ENCODE data around the gene ETNK2.

ETNK2 gene

DNA sequence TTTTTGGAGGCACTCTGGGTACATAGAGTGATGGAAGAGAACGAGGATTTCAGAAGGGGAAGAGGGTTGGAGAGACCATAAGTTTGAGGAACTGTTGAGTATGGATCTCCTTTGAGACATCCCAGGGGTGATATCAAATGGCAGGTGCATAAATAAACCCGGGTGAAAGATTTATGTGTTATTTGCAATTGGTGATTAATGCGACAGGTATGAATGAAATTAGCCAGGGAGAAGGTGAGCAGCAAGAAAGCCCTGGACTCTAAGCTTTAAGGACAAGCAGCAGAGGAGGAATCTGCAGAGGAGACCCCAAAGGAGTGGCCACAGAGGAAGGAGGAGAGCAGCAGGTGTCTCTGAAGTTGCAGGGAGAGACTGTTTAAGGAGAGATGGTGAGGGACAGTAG is 23.1 kb upstream of the ETNK2 start:
- no peak for DNase-seq

DNA sequence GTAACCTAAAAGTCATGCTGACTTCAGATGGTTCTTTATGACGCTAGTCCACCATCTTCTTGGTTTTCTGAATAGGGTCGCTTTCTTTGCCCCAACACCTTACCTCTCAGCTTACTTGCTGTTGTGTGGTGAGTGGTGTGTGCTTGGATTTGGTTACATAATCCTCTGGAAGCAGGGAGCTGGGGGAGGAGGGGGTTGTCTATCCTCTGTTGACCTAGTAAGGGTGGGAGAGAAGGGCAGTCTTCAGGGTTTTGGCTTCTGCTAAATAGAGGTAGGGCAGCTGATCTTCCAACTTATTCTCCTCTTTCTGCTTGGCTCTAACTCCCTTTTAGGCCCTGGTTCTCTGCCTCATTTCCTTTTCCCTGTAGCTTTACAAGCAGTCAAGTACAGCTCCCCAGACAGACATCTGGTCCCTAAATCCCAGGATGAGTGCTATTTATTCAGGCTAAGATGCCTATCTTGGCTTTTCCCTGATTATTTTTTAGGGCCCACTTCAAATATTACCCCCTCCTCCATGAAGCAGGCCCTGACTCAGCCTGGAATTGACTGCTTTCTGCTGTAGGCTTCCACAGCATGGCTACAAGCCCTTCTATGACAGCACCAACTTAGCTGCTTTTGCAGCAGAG is 20.7 kb upstream of the ETNK2 start:
- no peak for DNase-seq

DNA sequence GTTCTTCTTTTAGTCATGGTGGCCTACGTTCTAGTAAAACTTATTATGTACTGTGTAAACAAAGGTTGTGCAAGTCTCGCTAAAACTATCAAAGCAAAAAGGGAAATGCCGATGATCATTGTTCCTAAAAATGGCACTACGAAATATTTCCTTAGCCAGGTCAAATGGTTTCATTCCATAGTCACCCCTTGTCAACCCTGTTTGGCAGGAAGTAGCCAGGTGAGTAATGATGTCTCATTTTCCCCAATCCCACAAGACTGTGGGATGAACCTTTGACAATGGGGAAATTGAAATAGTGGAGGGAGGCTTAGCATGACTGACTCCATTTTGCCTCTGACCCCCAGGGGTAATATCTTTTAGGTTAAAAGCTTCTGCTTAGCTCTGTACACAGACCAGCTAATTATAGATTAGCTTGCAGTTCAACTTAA is 19.9 kb upstream of the ETNK2 start:
- no peak for DNase-seq

DNA sequence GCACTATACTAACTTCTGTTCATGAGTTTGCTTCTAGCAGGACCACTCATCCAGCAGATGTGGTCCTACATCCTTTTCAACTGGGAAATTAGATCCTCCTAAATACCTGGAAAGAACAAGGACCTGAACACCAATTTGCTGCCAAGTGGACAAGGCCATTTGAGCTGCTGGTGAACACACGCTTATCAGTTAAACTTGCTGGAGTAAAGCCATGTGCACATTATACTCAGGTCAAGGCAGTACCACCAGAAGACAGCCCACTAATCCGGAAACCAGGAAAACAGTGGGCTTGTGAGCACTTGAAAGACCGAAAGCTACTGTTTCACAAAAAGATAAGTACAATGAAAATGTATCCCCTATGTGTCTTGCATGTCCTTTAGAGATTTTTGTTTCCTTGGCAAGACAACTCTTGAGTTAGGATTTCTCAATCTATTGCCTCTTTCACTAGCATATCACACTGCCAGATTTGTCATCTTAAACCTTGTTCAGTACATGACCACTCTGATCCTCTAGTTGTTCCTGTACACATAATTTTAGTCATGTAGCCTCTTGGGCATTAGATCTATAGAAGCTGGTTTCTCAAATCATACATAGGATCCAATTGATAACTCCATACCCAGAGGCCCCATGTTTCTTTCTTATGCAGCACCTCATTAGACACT is 18.8 kb upstream of the ETNK2 start:
- DNase-seq = no peak

GRCh38 chr1:204169858-204170257 is 18.0 kb upstream of the ETNK2 start:
- no peak for DNase-seq

GRCh38 chr1:204167730-204168129 is 15.9 kb upstream of the ETNK2 start:
- no peak for DNase-seq

DNA sequence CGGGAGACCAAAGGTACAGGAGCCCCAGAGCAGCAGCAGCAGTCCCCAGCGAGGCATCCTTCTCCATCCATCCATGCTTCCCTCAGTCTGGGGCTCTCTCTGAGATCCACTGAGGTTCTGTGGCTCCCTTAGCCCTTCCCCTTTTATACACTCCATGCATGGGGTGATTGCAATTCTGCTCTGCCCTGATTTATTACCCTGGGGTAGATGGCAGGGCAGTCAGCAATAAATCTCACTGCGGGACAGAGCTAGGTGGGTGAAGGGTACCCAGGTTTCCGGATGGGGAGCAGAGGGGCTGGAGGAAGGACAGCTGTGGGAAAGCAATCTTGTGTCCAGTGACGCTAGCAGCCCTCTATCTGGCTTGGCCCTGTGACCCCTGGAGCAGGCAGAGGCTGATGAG is 14.4 kb upstream of the ETNK2 start, which contains the start of gene REN:
Gene REN, minus strand, starts transcription at position 119 of the 400 bp plus-strand sequence. Its CDS starts 44 bp downstream, at position 75.
- DNase-seq = no peak

DNA sequence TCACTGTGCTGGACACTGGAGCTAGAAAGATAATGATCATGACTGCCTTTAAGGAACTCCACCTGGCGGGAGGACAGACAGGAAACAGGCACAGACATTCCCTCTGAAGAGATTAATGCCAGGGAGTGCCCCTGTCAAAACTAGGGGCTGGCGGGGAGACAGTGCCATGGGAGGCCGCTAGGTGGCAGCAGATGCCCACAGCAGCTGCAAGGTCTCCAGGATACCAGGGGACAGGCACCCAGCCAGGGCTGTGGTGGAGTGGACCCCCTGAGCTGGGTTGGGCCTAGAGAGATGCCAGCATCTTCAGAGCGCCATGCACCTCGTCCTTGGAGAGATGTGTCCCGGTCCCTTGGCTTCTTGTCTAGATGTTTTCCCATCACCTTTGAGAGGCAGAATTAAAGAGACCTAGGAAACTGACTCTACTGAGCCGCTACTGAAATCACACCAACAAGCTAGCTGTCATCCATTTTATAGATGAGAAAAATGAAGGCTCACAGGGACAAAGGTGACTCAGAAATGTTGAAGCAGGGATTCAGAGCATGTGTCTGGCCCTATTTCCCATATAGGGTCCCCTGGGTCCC is 10.7 kb upstream of the ETNK2 start:
- DNase-seq = peak in 1 of 2 experiments; percentile 19

DNA sequence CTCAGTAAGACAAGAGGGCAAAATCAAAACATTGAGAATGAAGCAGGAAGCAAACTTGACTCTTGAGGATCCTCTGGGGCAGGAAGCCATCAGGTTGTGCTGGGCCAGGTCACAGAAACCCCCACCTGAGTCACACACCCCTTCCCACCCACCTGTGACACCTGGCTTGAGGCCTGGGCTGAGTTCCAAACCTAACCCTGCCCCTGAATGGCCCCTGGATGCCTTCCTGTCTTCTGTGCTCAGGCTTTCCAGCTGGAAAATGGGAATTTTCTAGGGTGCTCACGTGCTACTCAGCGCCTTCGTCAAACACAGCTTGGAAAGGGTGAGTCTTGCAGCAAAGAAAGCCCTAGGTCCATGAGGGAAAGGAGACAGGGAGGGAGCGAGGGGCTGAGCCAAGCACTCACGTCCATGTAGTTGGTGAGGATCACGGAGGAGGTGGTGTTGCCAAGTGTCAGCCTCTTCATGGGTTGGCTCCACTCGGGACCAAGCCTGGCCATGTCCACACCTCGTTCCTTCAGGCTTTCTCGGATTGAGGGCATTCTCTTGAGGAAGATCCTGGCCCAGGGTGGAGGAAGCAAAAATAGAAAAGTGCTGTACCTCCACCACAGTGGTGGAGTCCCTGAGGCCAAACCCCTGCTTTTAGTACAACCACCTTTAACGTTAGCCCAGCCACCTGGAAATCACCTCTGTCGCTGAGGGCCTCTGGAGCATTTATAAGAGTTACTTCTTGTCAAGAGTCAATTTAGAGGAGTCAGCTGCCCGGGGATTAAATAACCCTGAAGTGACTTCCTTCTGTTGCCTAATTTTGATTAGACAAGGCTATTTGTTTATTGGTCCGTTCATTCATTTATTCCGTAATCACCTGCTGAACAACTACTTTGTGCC is 10.0 kb upstream of the ETNK2 start:
- no peak for DNase-seq

DNA sequence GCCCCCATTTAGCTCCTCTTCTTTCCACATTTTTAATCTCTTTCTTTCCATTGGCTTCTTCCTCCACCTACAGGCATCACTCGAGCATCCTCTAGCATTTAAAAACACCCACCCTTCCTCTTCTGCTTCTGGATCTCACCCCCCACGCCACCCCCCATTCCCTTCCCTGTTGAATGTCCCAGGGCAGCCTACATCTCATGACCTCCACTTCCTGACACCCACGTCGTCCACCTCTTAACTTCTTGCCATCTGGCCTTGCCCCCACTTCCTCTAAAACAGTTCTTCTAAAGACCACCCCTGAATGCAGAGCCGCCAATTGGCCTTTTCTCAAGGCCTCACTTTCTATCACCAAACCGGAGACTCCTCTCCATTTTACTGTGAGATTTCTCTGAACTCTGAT is 6.1 kb upstream of the ETNK2 start:
- DNase-seq = no peak

DNA sequence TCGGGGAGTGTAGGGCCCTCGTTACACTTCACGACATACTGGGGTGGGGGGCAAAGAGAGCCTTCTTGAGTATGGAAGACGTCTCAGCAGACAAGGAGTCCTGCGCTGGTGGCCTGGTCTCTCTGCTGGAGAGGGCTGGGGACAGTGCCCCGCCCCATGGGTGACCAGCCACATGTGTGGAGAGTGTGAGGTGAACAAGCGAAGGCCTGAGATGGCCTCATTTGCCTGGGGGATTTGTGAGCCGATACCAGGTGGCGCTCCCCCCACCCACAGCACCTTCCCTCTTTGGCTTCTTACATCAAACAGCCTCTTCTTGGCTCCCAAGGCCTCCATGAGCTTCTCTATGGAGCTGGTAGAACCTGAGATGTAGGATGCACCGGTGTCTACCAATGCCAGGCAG is 4.0 kb upstream of the ETNK2 start:
- DNase-seq = no peak

DNA sequence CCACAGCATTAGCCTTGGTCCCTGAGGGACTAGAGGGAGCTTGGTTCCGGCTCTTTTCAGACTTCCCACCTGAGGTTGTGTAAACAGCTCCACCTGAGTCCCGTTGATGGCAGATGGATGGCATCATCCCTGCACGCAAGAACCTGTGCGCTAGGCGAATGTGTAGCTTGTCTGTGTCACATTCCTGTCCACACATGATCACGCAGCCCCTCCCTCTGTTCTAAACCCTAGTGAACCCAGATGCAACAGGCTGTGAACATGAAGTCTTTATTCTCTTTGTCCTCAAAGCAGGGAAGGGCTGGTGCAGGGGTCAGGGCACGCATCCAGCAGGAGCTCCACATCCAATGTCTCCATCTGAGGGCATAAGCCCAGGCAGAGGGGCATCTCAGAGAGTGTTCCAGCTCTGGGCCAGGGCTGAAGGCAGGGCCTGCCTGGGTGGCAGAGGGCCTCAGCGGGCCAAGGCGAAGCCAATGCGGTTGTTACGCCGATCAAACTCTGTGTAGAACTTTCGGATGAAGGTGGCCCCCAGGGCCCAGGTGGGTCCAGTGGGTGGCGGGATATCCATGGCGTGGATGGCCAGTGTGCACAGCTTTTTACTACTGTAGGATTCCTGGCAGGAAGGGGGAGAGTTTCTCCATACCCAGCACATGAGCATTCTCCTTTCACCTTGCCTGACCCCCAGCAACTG is 2.9 kb upstream of the ETNK2 start:
- no peak for DNase-seq

DNA sequence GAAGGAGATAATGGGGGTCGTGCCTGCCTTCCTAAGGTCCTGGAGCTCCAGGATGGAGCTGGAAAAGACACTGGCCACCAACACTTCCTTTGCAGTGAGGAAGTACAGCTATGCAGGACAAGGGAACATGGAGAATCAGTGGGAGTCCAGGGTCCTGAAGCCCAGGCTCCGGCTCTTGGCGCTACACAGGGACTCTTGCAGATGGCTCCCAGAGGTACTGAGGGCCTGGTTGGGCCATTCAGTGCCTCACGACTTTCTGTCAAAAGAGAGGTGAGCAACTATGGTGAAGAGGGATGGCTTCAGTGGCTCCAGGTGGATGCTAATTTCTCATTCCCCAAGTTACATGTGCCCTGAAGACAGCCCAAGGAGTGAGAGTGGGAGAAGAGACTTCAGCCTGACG is 1.8 kb upstream of the ETNK2 start:
- DNase-seq = no peak

GRCh38 chr1:204152310-204153044 is 633 bp upstream of the ETNK2 start:
- DNase-seq = no peak

GRCh38 chr1:204150702-204151551 is 917 bp downstream of the ETNK2 start:
- DNase-seq = no peak

DNA sequence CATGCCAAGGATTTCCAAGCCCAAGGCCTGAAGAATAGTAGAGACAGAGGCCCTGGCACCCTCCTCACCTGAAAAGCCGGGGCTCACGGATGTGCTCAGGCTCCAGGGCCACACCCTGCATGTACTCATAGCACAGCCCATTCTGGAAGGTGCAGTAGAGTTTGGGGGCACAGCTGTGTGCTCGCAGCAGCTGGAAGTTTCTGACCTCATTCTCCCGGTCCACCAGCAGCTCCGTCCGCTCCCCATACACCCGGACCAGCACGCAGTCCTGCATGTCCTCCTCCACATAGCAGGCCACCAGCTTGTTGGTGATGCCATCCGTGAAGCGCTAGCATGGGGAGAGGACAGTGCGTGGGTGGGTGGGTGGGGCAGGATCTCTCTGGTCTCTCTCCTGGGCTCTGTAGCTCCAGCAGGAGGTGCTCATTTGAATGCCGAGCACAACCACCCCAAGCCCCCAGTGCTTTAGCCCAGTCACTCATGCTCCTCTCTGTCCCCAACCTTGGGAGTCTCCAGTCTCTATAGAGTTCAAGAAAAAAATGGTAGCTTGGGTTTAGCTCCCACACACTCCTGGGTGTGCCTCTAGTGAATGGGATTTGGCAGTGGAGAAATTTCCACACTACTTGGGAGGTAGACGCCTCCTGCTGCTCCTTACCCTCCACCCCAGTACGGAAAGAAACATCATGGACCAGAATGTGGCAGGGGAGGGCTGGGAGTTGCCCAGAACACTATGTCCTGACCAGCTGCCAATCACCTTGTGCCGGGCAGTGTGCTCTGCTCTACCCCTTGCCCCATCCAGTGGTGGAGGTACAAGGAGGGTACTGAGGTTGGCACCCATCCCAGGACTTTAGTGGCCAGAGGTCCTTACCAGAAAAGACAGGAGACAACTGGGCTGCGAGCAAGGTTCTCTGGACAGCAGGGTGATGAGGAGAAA is 1.9 kb downstream of the ETNK2 start:
- DNase-seq = no peak

DNA sequence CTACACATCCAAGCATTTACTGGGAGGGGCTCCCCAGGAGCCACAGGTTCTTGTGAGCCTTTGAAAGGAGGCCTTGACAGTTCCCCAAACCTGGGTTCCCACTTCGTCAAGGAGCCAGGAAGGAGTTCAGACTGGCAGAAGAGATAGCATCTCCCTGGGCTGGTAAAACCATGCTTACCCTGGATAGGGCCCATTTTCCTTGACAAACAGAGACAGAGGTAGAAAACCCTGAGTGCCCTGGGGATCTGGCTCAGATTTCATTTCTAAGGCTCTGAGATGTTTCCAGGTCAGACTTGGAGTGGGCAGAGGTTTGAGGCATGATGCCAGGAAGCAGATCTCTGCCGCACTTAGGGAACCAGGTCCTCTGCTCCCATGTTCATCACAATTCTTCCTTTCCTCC is 2.7 kb downstream of the ETNK2 start:
- DNase-seq = no peak

GRCh38 chr1:204147406-204148383 is 4.1 kb downstream of the ETNK2 start:
- DNase-seq = no peak

GRCh38 chr1:204146965-204147364 is 4.9 kb downstream of the ETNK2 start:
- DNase-seq = no peak
